ES-I3 (cell line): ENCODE data around the gene EEF2K.

Experiments used
- H3K36me3 ChIP-seq: 2 replicates; pipeline ENCODE4 v1.6.1; 2013; ENCODE audit warnings: mild to moderate bottlenecking, low read length, control low read depth, moderate library complexity; ENCODE audit not compliant: insufficient read depth
- H3K4me1 ChIP-seq: 2 replicates; pipeline ENCODE4 v1.6.1; 2013; ENCODE audit warnings: mild to moderate bottlenecking, control low read depth, low read length; ENCODE audit not compliant: insufficient read depth
- H3K9ac ChIP-seq: 2 replicates; pipeline ENCODE4 v1.6.1; 2013; ENCODE audit warnings: low read depth, mild to moderate bottlenecking, low read length, moderate library complexity
- H3K9me3 ChIP-seq: 2 replicates; pipeline ENCODE4 v1.6.1; 2013; ENCODE audit warnings: mild to moderate bottlenecking, low read length, moderate library complexity; ENCODE audit not compliant: control insufficient read depth, insufficient read depth

The EEF2K gene

GRCh38 chr16:22323173-22323958 is 117.3 kb downstream of the EEF2K start:
- no peak overlapping the region for H3K9ac ChIP-seq
- no peaks in the 10 kb centered on the region for H3K4me1 ChIP-seq
- H3K36me3 ChIP-seq, result peaks cover 6% of the 10 kb centered on the region
- no peaks in the 10 kb centered on the region for H3K9me3 ChIP-seq

GRCh38 chr16:22323959-22324786 is 118.1 kb downstream of the EEF2K start:
- H3K9me3 ChIP-seq, result no peaks in the 10 kb centered on the region
- no peak overlapping the region for H3K9ac ChIP-seq
- no peaks in the 10 kb centered on the region for H3K4me1 ChIP-seq
- peaks cover 7% of the 10 kb centered on the region for H3K36me3 ChIP-seq

GRCh38 chr16:22324787-22325597 is 118.9 kb downstream of the EEF2K start:
- Histone ChIP-seq H3K9ac (no peak overlapping the region), H3K4me1 (no peaks in the 10 kb centered on the region), H3K9me3 (no peaks in the 10 kb centered on the region), H3K36me3 (peaks cover 7% of the 10 kb centered on the region)

- Histone ChIP-seq H3K9ac (no peak overlapping the region), H3K36me3 (peaks cover 7% of the 10 kb centered on the region), H3K9me3 (no peaks in the 10 kb centered on the region), H3K4me1 (no peaks in the 10 kb centered on the region)
Measured at GRCh38 chr16:22325598-22326368, 119.7 kb downstream of the EEF2K start.

- H3K9ac ChIP-seq, result no peak overlapping the region
- H3K4me1 ChIP-seq, result no peaks in the 10 kb centered on the region
- H3K36me3 ChIP-seq, result peaks cover 7% of the 10 kb centered on the region
- H3K9me3 ChIP-seq, result no peaks in the 10 kb centered on the region
Measured at GRCh38 chr16:22326369-22326652, 120.2 kb downstream of the EEF2K start.

- Histone ChIP-seq H3K9ac (no peak overlapping the region), H3K9me3 (no peaks in the 10 kb centered on the region), H3K4me1 (no peaks in the 10 kb centered on the region), H3K36me3 (peaks cover 11% of the 10 kb centered on the region)
Measured at GRCh38 chr16:22326771-22327445, 120.8 kb downstream of the EEF2K start.

GRCh38 chr16:22327446-22327775 is 121.3 kb downstream of the EEF2K start:
- peaks cover 15% of the 10 kb centered on the region for H3K36me3 ChIP-seq

GRCh38 chr16:22328081-22328725 is 122.1 kb downstream of the EEF2K start:
- H3K36me3 ChIP-seq, result peaks cover 15% of the 10 kb centered on the region
- no peaks in the 10 kb centered on the region for H3K4me1 ChIP-seq
- no peaks in the 10 kb centered on the region for H3K9me3 ChIP-seq
- no peak overlapping the region for H3K9ac ChIP-seq

More at GRCh38 chr16:22327446-22327775, 121.3 kb downstream of the EEF2K start:
- no peaks in the 10 kb centered on the region for H3K9me3 ChIP-seq
- no peak overlapping the region for H3K9ac ChIP-seq
- no peaks in the 10 kb centered on the region for H3K4me1 ChIP-seq

GRCh38 chr16:22329199-22329695 is 123.2 kb downstream of the EEF2K start:
- H3K9ac ChIP-seq, result no peak overlapping the region
- H3K4me1 ChIP-seq, result no peaks in the 10 kb centered on the region
- peaks cover 26% of the 10 kb centered on the region for H3K36me3 ChIP-seq
- no peaks in the 10 kb centered on the region for H3K9me3 ChIP-seq

GRCh38 chr16:22330326-22330725 is 124.2 kb downstream of the EEF2K start:
- Histone ChIP-seq H3K36me3 (peaks cover 32% of the 10 kb centered on the region), H3K4me1 (no peaks in the 10 kb centered on the region), H3K9ac (no peak overlapping the region), H3K9me3 (no peaks in the 10 kb centered on the region)

GRCh38 chr16:22333457-22333994 is 127.4 kb downstream of the EEF2K start:
- no peaks in the 10 kb centered on the region for H3K4me1 ChIP-seq
- no peak overlapping the region for H3K9ac ChIP-seq
- peaks cover 10% of the 10 kb centered on the region for H3K9me3 ChIP-seq
- H3K36me3 ChIP-seq, result peaks cover 43% of the 10 kb centered on the region

GRCh38 chr16:22335668-22336246 is 129.7 kb downstream of the EEF2K start:
- Histone ChIP-seq H3K36me3 (peaks cover 40% of the 10 kb centered on the region), H3K9me3 (peaks cover 16% of the 10 kb centered on the region), H3K4me1 (no peaks in the 10 kb centered on the region), H3K9ac (no peak overlapping the region)
